Tibial nerve (tissue), 4 donors: ENCODE results near the gene GOLM1. TPM values are rescaled to one million over a fixed set of nuclear protein-coding genes. Genes with fewer than 3 reads are reported as not detected.
A peak's percentile ranks its signal among the peaks of the same experiment; 100 is the strongest.

Experiments
- DNase-seq, 2 donors: peaks; one replicate each; pipeline ENCODE4 v3.0.0-alpha.2; 2019; ENCODE audit warnings: low spot score in 2 of 2
- H3K27ac ChIP-seq, 4 donors: fragments of 200-600 bp; sonication (generic) in 3 of 4; one replicate each; pipeline ENCODE4 v1.5.1; 2017 to 2019; ENCODE audit warnings: mild to moderate bottlenecking in 1 of 4
- H3K27me3 ChIP-seq, 2 donors: fragments of 200-600 bp; sonication (generic) in 1 of 2; one replicate each; pipeline versions ENCODE4 v1.5.1 to v1.6.0; 2017 to 2019
- H3K36me3 ChIP-seq, 3 donors: fragments of 200-600 bp; sonication (generic); one replicate each; pipeline ENCODE4 v1.5.1; 2018 to 2019
- H3K4me1 ChIP-seq, 4 donors: fragments of 200-600 bp; sonication (generic) in 3 of 4; one replicate each; pipeline ENCODE4 v1.5.1; 2017 to 2019
- H3K4me3 ChIP-seq, 4 donors: fragments of 200-600 bp; sonication (generic) in 3 of 4; one replicate each; pipeline ENCODE4 v1.5.1; 2017 to 2019; ENCODE audit warnings: mild to moderate bottlenecking in 1 of 4, moderate library complexity in 1 of 4
- H3K9me3 ChIP-seq, 4 donors: fragments of 200-600 bp; sonication (generic) in 3 of 4; one replicate each; pipeline ENCODE4 v1.5.1; 2017 to 2019
- CTCF ChIP-seq, 5 experiments: fragments of 200-600 bp in 3 of 5; fragments of 450-650 bp in 2 of 5; sonication (generic) in 3 of 5; IDR thresholded peaks; one replicate each; pipeline ENCODE4 v1.5.1; 2016 to 2019; ENCODE audit warnings: antibody characterized with exemption in 5 of 5, mild to moderate bottlenecking in 3 of 5, moderate library complexity in 2 of 5
- EP300 ChIP-seq, 2 donors: sonication (generic); formaldehyde crosslinking; IDR thresholded peaks; one replicate each; pipeline ENCODE4 v1.6.1; 2017; ENCODE audit warnings: antibody characterized with exemption in 2 of 2, mild to moderate bottlenecking in 1 of 2
- POLR2A ChIP-seq, 2 donors: fragments of 450-650 bp; IDR thresholded peaks; one replicate each; pipeline ENCODE4 v1.6.1; 2017; ENCODE audit warnings: antibody characterized with exemption in 2 of 2, mild to moderate bottlenecking in 2 of 2, moderate library complexity in 2 of 2
- WGBS, 2 donors: methylation state at CpG; one replicate each; pipeline ENCODE4 v1.1.5; 2018; 5-methylcytosine and 5-hydroxymethylcytosine counted together
- total RNA-seq, 4 donors: library from RNA; depleted of rRNA; stranded (reverse); fragments of >200 nt; gene quantifications; one replicate each; pipeline ENCODE4 v1.1.0, GENCODE V29; 2016

GOLM1 gene
- total RNA-seq, 4 donors from 2014 or later, result 9.8 to 15.7 (median 12.7) TPM

GRCh38 chr9:86115886-86116285 lies 16.5 kb upstream of the GOLM1 start:
- TF ChIP-seq EP300 (IDR thresholded peaks at IDR 0.05), result no peak
- no peak for TF ChIP-seq POLR2A (IDR thresholded peaks at IDR 0.05)
- TF ChIP-seq CTCF (IDR thresholded peaks at IDR 0.05), result no peak

GRCh38 chr9:86112057-86112456 lies 12.7 kb upstream of the GOLM1 start:
- TF ChIP-seq EP300 (IDR thresholded peaks at IDR 0.05) (no peak), CTCF (IDR thresholded peaks at IDR 0.05) (no peak), POLR2A (IDR thresholded peaks at IDR 0.05) (no peak)
- H3K27ac ChIP-seq, result no peak overlapping the region
- H3K36me3 ChIP-seq, result no peaks in the 10 kb centered on the region
- no peak overlapping the region for H3K4me3 ChIP-seq
- H3K27me3 ChIP-seq, result no peaks in the 10 kb centered on the region
- DNase-seq, result no peak
- H3K4me1 ChIP-seq, result no peaks in the 10 kb centered on the region
- 87 to 92% methylated on average over 5 of the region's 5 CpGs for WGBS, 2 donors
- H3K9me3 ChIP-seq, result no peaks in the 10 kb centered on the region

More at GRCh38 chr9:86115886-86116285, 16.5 kb upstream of the GOLM1 start:
- H3K4me1 ChIP-seq, result no peaks in the 10 kb centered on the region
- H3K9me3 ChIP-seq, result no peaks in the 10 kb centered on the region
- WGBS, 2 donors, result 89 to 92% methylated on average over 9 of the region's 9 CpGs
- no peak overlapping the region for H3K4me3 ChIP-seq
- no peaks in the 10 kb centered on the region for H3K27me3 ChIP-seq
- no peak for DNase-seq
- no peak overlapping the region for H3K27ac ChIP-seq
- H3K36me3 ChIP-seq, result no peaks in the 10 kb centered on the region

GRCh38 chr9:86102626-86103025 lies 3.3 kb upstream of the GOLM1 start:
- Histone ChIP-seq H3K9me3 (no peaks in the 10 kb centered on the region), H3K4me1 (peaks cover 0 to 12% (median 3%) of the 10 kb centered on the region in 4 donors), H3K27ac (no peak overlapping the region), H3K27me3 (no peaks in the 10 kb centered on the region), H3K4me3 (no peak overlapping the region), H3K36me3 (no peaks in the 10 kb centered on the region)
- 100% methylated on average over 3 of the region's 3 CpGs for WGBS, 2 donors
- DNase-seq, result no peak
- TF ChIP-seq CTCF (IDR thresholded peaks at IDR 0.05), result no peak
- no peak for TF ChIP-seq POLR2A (IDR thresholded peaks at IDR 0.05)
- TF ChIP-seq EP300 (IDR thresholded peaks at IDR 0.05), result no peak

GRCh38 chr9:86099701-86100364 lies 475 bp upstream of the GOLM1 start:
- TF ChIP-seq EP300 (IDR thresholded peaks at IDR 0.05), result no peak
- no peak for TF ChIP-seq POLR2A (IDR thresholded peaks at IDR 0.05)
- no peak for TF ChIP-seq CTCF (IDR thresholded peaks at IDR 0.05)
- H3K36me3 ChIP-seq, result no peaks in the 10 kb centered on the region
- H3K27me3 ChIP-seq, result no peaks in the 10 kb centered on the region
- H3K4me1 ChIP-seq, result peaks cover 0 to 14% (median 3%) of the 10 kb centered on the region in 4 donors
- WGBS, 2 donors, result 2 to 3% methylated on average over 18 to 25 of the region's 45 CpGs
- peak in 1 of 2 donors; percentile 34 for DNase-seq
- peak overlapping the region; percentile 16 to 87 (median 70) for H3K27ac ChIP-seq
- H3K4me3 ChIP-seq, result peak overlapping the region; percentile 36 to 70 (median 48)
- no peaks in the 10 kb centered on the region for H3K9me3 ChIP-seq

GRCh38 chr9:86097510-86098224 lies 1.7 kb downstream of the GOLM1 start:
- no peaks in the 10 kb centered on the region for H3K27me3 ChIP-seq
- H3K4me1 ChIP-seq, result peaks cover 0 to 14% (median 3%) of the 10 kb centered on the region in 4 donors
- no peak for DNase-seq
- 87 to 90% methylated on average over 10 of the region's 10 CpGs for WGBS, 2 donors
- no peak overlapping the region for H3K4me3 ChIP-seq
- H3K27ac ChIP-seq, result no peak overlapping the region
- H3K9me3 ChIP-seq, result no peaks in the 10 kb centered on the region
- no peak for TF ChIP-seq EP300 (IDR thresholded peaks at IDR 0.05)
- no peak for TF ChIP-seq POLR2A (IDR thresholded peaks at IDR 0.05)
- TF ChIP-seq CTCF (IDR thresholded peaks at IDR 0.05), result no peak
- H3K36me3 ChIP-seq, result no peaks in the 10 kb centered on the region
